HG03457 (cell line): ENCODE measurements around the gene RASA3.
"Not testable (repeated sequence)": the region's sequence is repeated elsewhere in the genome, so short reads cannot be mapped to it uniquely, and the experiment has no call there.

Experiments
- ATAC-seq: cut with Tn5 transposase; IDR thresholded peaks from one replicate; pipeline ENCODE4 v1.9.1; 2021; ENCODE audit warnings: moderate number of reproducible peaks; ENCODE audit not compliant: unreplicated experiment

Gene RASA3

DNA sequence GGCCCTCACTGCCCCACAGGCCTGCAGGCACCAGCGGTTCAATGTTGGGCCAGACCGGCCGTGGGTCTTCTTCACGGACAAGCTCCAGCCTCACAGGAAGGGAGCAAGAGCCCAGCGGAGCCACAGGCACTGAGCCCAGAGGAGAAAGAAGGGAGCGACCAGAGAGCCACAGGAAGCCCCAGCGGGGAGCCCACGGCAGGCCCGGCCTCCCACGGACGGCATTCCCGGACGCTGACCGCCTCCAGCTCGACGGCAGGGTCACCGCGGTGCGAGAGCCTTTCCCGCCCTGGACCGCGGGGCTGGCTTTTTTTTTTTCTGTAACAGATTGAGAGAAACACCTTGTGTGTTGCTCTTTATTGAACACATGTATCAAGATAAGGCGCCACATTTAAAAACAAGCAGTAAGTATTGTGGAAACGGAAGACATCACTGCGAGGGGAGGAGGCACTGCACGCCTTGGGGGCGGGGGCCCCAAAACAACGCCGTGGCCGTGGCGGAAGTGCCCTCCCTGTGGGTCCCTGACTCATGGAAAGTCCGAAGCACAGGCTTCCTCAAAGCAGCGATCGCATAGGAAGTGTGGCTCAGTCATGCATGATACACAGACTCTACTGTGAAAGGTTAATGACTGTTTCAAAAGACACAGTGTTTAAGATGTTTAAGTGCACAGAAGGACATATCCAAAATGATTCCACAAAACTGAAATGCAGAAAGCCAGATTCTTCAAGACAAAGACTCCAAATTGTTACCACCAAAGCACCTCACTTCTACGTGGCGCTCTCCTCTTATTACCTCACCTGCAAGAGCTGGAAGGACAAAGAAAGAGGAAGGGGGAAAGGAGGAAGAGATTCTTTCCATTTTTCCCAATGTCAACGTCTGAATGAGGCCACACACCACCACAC, 3.5 kb downstream of the RASA3 start:
- ATAC-seq, result peak; percentile 58

DNA sequence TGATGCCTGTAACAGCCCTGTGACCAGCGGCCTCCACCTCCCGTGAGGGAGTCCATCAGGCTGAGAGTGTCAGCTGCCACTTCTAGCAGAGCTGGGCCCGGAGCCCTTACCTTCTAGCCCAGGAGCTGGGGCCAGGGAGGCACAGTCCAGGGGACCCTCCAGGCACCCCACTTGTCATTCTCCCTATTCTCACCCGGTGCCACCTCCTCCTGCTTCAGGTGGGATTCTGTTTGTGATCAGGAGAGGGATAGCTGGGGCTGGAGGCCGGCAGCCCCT, 4.1 kb downstream of the RASA3 start:
- no peak for ATAC-seq

DNA sequence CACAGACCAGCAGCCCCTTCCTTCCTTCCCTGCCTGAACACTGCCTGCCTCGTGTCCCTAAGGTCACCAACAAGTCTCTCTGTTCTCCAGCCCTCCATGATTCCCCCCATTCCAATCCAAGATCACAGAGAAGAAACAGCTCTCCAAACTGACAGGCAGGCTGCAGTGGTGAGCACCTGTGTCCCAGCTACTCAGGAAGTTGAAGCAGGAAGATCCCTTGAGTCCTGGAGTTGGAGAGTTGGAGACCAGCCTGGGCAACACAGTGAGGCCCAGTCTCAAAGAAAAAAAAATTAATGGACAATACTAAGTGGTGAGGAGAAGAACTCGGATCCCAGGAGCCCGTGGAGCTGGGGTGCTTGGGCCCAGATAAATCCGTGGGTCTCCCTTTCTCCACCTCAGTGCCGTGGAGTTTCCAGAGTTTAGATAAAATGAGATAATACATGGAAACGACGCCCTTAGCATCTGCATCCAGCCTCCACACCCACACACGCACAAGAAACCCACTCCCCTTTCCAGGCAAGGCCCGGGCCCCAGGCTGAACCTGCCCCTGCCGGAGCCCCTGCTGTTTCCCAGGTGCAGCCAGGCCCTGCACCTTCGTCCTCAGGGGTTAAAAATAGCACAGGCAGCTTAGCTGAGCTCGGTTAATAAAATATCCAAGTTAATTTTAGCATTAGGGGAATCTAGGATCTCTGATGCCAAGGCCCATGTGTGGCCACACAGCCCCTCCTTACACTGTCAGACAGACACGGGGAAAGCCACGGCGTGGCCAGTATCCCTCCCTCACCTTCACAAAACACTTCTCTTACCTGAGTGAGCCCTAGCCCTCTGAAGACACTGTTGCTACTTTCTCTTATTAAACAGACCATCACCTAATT, 4.7 kb downstream of the RASA3 start:
- no peak for ATAC-seq

DNA sequence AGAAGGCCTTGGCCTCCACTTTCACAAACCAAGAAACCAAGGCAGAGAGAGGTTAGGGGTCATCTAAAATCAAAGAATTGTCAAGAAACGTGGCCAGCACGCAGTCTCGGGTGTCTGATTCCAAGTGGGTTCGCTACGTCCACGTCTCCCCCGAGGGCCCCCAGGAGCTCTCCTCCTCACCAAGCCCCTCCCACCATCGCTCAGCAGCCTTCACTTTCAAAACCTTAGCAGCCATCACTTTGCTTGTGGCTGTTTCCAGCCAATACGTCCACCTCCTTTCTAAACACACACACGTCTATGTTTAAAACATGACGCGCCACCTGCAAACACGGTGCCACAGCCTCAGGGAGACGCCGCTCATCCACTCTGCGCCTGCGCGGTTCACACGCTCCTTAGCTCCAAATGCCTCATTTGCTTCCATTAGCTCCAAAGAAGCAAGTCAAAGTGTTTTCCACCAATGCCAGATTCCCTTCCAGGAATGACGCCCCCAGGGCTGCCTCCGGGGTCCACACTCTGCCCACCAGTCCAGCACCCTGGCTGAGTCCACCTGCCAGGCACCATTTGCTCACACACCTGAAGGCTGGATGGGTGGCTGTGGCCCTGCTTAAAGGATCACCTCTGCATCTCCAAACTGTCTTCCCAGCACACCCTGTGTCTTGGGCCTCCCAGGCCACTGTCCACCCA, 5.5 kb downstream of the RASA3 start:
- ATAC-seq, result no peak

DNA sequence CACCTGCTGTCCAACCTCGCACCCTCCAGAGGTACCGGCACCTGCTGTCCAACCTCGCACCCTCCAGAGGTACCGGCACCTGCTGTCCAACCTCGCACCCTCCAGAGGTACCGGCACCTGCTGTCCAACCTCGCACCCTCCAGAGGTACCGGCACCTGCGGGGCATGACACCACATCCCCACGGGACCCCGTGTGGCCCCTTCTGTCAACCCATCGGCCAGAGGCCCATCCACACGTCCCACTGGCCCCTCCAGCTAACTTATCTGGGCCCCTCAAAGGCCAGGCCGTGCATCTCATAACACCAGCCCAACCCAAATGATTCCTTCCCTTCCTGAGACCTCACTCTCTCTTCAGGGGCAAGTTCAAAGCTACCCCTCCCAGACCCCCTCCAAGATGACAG, 6.3 kb downstream of the RASA3 start:
- ATAC-seq, result not testable (repeated sequence)

DNA sequence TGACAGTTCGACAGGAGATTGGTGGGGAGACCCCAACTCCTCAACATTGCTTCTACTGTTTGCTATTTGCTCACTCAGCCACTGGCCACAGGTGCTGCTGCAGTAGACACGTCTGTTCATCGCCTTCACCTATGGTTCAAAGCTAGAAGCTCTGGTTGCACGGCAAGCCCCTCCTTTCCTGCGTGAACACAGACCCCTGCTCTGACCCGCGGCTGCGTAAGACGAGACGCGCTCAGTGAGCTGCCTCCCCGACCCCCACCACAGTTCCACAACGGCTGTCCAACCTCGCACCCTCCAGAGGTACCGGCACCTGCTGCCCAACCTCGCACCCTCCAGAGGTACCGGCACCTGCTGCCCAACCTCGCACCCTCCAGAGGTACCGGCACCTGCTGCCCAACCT, 6.8 kb downstream of the RASA3 start:
- ATAC-seq, result no peak

DNA sequence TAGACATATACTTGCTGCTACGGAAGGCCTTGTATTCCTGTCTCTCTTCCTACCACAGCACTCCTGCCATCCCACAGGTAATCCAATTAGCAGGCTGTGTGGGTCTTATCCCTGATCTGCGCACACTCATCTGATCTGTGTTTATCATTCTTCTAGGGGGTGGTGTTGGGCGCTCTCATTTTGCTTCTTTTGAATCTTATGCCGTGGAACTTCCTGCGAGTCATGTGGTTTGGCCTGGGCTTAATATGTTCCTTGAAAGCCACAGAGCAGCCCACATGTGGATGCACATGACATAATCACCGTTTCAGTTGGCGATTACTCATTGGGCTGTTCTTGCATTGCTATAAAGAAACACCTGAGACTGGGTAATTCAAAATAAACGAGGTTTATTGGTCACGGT, 7.5 kb downstream of the RASA3 start:
- ATAC-seq, result no peak

DNA sequence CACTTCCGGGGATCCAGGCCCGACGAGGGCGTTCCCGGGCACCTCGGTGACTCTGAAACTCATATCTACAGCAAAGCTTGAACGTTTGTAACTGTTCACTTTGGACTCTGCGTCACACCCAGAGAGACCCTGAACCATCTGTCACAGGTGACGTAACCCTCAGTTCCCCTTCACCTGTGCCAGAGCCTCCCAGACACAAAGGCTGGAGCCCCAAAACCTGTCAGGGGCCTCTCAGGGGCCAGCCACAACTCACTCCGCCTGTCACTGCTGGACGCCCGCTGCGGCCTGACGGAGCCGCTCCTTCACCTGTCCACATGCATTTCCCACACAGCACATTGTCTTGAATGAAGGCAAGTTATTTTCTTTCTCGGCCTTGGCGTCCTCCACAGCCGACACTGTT, 8.0 kb downstream of the RASA3 start:
- ATAC-seq, result no peak

DNA sequence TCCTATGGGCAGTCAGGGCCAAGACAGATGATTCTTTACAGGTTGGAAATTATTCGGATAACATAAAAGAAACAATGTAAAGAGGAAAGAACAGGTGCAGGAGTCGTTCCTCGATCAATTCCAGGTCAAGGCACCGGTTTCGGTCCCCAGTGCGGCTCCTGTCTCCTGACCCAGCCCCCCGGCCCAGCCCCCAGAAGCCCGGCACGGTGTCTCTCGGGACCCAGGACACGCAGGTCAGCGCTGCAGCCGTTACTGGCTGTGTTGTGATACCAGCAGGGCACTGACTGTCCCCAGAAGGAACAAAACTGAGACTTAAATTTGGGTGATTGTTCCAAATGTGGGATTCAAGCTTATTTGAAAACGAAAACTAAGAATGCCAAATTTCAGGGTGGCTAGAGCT, 8.5 kb downstream of the RASA3 start:
- no peak for ATAC-seq

DNA sequence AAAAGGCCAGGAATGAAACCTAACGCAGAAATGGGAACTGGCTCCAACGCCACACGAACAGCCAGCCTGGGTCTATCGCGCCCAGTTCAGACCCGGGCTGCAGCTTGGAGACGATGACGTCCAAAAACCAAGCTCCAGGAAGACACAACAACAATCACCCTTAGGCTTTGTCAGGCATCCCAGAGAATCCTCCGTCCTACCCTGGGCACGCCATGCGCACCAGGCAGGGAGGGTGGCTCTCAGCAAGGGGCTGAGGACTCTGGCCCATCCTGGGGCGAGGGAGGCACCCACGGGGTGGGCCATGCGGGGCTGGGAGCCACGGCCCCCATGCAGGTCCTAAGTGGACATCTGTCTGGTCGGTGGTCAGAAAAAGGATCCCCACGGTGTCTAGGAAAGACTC, 9.0 kb downstream of the RASA3 start:
- no peak for ATAC-seq

DNA sequence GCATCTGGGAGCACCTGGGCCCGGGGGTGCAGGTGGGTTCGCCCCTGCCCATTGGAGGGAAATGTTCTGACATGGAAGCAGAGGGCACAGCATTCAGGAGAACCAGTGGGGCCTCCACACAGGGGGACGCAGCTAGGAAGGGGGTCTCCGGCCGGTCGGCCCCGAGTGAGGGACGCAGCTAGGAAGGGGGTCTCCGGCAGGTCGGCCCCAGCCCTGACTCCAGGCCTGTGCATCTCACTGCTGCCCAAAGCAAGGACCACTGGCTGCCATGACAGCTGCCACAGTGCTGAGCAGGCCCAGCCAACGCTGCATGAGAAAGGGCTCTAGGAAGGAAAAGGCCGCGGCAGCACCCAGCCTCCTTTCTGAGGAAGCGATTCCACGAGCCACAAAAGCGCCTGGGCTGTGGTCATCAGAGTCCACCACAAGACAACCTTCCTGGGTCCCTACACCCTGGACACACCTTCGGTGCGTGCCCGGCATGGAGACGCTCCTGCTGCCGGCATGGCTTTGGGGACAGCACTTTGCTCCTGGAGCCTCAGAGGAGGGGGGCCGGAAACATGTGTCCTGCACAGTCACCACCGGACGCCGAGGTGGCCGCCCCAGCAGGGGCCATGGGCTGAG, 9.7 kb downstream of the RASA3 start:
- ATAC-seq, result no peak

DNA sequence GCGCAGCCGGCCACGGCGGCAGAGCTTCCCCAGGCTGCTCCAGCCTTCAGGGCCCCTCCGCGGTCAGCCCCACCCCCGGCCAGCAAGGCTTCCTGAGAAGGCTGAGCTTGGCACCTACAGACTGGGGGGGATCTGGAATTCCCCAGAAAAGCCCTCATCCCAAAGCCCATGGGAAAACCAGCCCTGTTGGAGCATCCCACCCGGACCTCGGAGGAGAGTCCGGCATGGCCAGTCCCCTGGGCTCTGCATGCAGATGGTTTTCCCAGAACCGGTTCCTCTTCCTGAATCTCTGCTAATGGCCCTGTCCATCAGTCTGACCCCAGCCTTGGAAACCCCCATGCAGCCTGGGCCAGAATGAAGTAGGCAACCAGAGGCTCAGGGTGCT, 10.3 kb downstream of the RASA3 start:
- no peak for ATAC-seq

DNA sequence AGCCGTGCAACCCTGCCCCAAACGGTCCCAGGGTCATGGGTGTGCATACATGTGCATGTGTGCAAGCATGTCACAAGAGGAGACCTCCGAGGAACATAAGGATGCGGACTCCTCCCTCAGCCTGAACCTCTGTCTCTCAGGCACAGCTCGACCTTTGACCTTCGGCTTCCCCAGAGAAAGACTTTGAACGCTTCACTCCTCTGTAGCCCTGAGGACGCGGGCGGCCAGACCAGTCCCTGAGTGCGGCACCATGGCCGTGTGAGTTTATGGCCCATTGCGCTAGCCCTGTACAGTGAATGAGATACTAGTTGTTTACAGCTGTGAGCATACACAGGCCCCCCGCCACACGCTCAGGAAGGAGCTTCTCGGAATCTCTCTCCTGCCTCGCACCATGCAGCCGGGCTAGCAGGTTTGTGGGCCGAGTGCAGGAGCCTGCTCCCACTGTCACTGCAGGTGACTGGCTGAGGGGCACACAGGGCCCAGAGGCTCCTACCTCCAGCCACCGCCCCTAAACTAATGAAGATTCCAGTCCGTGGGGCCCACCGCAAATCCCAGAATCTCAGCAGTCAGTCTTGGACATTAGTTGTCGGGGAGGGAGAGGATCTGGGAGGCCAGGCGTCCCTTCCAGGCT, 10.8 kb downstream of the RASA3 start:
- no peak for ATAC-seq

DNA sequence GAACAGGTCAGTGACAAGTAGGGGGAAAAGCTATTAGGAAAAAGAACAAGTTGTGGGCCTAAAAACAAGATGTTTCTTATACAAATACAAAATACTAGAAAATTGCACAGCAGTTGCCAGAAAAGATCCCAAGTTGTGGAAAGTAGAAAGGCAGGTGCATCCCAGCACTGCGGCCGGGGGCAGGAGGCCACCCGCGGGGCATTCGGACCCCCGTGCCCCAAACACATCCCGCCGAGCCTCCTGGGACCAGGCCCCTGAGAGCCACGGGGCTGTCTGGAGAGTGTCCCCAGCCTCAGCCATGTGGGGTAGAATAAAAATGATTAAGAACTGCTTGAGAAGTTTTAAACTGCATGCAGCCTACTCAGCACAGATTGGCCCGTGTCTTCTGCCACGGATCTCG, 11.4 kb downstream of the RASA3 start:
- no peak for ATAC-seq

DNA sequence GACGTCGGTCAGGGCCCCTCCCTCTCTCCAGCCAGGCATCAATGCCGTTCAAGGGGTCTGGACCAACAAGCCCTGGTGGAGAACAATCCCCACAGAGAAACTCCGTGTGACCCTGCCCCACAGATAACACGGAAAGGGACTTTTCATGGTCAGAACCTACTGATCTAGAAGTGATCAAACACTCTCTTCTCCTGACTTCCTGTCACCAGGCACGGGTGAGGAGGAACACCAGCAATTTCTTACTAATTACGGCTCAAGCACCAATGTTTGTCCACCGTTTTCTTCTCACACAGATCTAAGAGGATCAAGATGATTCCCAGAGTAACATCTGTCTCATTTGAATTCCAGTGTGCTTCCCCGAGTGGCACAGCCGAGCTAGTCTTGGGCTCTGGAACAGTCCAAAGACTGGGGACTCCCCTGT, 11.8 kb downstream of the RASA3 start:
- ATAC-seq, result no peak

DNA sequence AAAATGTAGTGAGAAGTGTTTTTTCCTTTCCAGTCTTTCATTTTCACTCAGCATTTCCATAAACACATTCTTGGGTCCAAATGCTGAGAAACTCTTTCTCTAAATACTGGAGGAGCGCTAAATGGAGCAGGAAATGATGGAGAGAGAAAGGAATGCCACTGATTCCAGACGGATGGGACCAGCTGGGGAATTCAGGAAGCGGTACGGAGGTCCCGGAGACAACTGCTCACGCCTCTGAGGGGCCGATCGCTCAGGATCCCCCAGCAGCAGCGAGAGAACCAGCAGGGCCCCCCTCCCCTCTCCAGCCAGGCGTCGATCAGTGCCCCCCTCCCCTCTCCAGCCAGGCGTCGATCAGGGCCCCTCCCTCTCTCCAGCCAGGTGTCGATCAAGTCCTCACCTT, 13.2 kb downstream of the RASA3 start:
- no peak for ATAC-seq

DNA sequence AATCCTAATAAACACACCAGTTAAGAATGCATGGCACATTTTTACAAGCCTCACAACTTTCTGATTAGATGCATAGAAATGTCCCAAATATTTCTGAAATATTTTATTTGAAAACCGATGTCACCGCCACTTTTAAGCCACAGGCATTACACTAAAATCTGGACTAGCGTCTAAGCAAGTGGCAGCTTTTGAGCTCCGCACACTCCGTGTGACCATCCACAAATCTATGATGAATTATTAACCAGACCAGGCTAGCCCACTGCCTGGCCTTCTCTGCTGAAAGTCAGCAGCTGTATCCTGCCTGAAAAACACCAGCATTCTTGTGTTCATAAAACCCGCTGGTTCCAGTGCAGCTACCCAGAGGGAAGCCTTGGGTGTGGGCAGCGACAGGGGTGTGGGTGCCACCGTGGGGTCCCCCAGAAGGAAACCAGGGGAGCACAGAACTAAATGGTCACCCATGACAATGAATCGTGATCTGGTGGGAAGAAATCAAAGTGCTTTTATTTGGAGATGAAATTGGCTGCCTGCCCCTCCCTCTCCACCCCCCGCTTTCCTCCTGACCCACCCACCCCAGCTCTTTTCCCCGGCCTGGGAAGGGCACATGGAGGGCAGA, 13.8 kb downstream of the RASA3 start:
- no peak for ATAC-seq

DNA sequence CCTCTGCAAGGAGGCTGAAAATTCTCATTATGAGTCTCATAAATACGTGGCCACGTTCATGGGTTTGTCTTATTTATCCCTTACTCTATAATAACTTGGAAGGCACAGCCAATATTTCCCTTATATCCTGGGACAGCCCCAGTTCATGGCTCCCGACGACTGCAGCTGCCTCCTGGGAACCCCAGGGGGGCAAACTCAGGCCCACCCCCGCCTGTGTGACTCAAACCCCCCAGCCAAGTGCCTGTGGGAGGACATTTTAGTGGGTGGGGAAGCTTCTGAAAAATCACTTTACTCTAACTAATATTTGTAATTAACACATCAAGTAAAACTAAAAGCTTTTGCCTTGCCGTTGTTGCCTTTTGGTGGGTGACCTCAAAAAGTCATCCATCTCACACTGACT, 14.3 kb downstream of the RASA3 start:
- no peak for ATAC-seq

DNA sequence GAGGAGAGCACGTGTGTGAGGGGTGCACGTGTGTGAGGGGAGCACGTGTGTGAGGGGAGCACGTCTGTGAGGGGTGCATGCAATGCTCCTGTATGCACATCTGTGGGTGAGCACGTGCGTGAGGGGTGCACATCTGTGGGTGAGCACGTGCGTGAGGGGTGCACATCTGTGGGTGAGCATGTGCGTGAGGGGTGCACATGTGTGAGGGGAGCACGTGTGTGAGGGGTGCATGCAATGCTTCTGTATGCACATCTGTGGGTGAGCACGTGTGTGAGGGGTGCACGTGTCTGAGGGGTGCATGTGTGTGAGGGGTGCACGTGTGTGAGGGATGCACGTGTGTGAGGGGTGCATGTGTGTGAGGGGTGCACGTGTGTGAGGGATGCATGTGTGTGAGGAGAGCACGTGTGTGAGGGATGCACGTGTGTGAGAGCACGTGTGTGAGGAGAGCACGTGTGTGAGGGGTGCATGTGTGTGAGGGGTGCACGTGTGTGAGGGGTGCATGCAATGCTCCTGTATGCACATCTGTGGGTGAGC, 15.0 kb downstream of the RASA3 start:
- not testable (repeated sequence) for ATAC-seq

DNA sequence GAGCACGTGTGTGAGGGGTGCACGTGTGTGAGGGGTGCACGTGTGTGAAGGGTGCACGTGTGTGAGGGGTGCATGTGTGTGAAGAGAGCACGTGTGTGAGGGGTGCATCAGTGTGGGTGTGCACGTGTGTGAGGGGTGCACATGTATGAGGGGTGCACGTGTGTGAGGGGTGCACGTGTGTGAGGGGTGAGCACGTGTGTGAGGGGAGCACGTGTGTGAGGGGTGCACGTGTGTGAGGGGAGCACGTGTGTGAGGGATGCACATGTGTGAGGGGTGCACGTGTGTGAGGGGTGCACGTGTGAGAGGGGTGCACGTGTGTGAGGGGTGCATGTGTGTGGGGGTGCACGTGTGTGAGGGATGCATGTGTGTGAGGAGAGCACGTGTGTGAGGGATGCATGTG, 15.7 kb downstream of the RASA3 start:
- no peak for ATAC-seq
